ENCODE data around the gene DPP4.

- no peak for TF ChIP-seq POLR2A (IDR thresholded peaks at IDR 0.05; ENCODE audit: low read length)
- TF ChIP-seq BHLHE40 (IDR thresholded peaks at IDR 0.05; ENCODE audit: low read depth, low read length): no peak
- no peak for TF ChIP-seq ZNF302 (CRISPR knock-in tag; IDR thresholded peaks at IDR 0.05)
- TF ChIP-seq, protein P1, sequence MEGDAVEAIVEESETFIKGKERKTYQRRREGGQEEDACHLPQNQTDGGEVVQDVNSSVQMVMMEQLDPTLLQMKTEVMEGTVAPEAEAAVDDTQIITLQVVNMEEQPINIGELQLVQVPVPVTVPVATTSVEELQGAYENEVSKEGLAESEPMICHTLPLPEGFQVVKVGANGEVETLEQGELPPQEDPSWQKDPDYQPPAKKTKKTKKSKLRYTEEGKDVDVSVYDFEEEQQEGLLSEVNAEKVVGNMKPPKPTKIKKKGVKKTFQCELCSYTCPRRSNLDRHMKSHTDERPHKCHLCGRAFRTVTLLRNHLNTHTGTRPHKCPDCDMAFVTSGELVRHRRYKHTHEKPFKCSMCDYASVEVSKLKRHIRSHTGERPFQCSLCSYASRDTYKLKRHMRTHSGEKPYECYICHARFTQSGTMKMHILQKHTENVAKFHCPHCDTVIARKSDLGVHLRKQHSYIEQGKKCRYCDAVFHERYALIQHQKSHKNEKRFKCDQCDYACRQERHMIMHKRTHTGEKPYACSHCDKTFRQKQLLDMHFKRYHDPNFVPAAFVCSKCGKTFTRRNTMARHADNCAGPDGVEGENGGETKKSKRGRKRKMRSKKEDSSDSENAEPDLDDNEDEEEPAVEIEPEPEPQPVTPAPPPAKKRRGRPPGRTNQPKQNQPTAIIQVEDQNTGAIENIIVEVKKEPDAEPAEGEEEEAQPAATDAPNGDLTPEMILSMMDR (IDR thresholded peaks at IDR 0.05): no peak
- no peak for TF ChIP-seq CHD4 (IDR thresholded peaks at IDR 0.05; ENCODE audit: borderline replicate concordance)
- no peak for TF ChIP-seq SMC3 (IDR thresholded peaks at IDR 0.05)
- TF ChIP-seq REST (IDR thresholded peaks at IDR 0.05): no peak
- TF ChIP-seq RAD21 (conservative IDR thresholded peaks at IDR 0.05 in 1 of 2, IDR thresholded peaks at IDR 0.05 in 1 of 2): no peak
- no peak for TF ChIP-seq KDM1A (IDR thresholded peaks at IDR 0.05; ENCODE audit: low read depth)
- TF ChIP-seq, protein P2, sequence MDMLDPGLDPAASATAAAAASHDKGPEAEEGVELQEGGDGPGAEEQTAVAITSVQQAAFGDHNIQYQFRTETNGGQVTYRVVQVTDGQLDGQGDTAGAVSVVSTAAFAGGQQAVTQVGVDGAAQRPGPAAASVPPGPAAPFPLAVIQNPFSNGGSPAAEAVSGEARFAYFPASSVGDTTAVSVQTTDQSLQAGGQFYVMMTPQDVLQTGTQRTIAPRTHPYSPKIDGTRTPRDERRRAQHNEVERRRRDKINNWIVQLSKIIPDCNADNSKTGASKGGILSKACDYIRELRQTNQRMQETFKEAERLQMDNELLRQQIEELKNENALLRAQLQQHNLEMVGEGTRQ (IDR thresholded peaks at IDR 0.05): no peak
- no peak for TF ChIP-seq RFX5 (IDR thresholded peaks at IDR 0.05)
These were observed 79.1 kb downstream of the DPP4 start for GRCh38 chr2:161994761-161995520.
